ENCODE results near the gene NR6A1.

DNA sequence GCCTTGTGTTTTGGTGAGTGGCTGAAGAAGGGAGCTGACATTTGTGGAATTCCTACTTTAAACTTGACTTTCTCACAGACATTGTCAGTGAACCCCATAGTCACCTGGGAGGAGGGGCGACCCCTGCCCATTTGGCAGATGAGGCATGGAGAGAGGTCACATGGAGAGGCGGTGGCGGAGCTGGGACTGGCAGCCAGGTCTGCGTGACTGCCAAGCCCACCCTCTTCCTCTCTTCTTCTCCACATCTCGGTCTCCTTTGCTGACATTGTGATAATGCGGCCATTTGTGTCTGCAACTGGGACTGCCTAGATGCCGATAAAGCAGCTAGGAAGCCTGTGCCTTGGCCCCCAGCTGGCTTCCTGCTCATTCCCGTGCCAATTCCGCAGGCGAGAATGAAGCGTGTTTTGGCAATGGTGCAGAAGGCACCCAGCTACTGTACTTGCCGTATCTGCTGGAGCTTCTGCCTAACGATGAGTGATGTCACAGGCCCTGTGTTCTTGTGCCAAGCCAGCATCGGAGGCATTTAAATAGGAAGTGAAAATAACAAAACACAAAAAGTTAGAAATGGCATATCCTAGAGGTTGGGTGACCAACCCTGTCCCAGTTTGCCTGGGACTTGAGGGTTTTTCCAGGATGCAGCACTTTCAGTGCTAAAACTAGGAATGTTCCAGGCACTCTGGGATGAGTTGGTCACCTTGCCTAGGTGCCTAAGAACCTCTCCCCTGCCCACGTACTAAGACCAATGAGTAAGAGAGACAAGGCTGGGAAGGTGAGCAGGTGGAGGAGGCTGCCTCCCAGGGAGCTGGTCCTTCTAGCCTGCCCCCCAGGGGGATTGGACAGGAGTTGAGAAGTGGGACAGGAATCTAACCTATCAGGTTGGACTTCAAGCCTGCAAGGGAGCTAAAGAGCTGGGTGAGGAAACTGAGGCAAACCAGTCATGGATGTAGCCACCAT, 29.5 kb upstream of the NR6A1 start:
- TF ChIP-seq SNAI2 (CRISPR knock-in tag; IDR thresholded peaks at IDR 0.05) (no peak), ZNF70 (CRISPR knock-in tag; IDR thresholded peaks at IDR 0.05) (no peak)
- TF ChIP-seq, protein P1, sequence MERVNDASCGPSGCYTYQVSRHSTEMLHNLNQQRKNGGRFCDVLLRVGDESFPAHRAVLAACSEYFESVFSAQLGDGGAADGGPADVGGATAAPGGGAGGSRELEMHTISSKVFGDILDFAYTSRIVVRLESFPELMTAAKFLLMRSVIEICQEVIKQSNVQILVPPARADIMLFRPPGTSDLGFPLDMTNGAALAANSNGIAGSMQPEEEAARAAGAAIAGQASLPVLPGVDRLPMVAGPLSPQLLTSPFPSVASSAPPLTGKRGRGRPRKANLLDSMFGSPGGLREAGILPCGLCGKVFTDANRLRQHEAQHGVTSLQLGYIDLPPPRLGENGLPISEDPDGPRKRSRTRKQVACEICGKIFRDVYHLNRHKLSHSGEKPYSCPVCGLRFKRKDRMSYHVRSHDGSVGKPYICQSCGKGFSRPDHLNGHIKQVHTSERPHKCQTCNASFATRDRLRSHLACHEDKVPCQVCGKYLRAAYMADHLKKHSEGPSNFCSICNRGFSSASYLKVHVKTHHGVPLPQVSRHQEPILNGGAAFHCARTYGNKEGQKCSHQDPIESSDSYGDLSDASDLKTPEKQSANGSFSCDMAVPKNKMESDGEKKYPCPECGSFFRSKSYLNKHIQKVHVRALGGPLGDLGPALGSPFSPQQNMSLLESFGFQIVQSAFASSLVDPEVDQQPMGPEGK (CRISPR knock-in tag; IDR thresholded peaks at IDR 0.05; ENCODE audit: borderline replicate concordance), result no peak
- TF ChIP-seq, protein P2, sequence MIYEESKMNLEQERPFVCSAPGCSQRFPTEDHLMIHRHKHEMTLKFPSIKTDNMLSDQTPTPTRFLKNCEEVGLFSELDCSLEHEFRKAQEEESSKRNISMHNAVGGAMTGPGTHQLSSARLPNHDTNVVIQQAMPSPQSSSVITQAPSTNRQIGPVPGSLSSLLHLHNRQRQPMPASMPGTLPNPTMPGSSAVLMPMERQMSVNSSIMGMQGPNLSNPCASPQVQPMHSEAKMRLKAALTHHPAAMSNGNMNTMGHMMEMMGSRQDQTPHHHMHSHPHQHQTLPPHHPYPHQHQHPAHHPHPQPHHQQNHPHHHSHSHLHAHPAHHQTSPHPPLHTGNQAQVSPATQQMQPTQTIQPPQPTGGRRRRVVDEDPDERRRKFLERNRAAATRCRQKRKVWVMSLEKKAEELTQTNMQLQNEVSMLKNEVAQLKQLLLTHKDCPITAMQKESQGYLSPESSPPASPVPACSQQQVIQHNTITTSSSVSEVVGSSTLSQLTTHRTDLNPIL (CRISPR knock-in tag; IDR thresholded peaks at IDR 0.05; ENCODE audit: low read depth), result no peak

All from SK-N-SH treated with all-trans-retinoic acid at 6 μM for 48 hours (cell line).